HG02884 (cell line): ENCODE measurements around the gene FRMD4A.
"Not testable (repeated sequence)": the region's sequence is repeated elsewhere in the genome, so short reads cannot be mapped to it uniquely, and the experiment has no call there.

Experiments
- ATAC-seq: cut with Tn5 transposase; IDR thresholded peaks from one replicate; pipeline ENCODE4 v1.9.1; 2021; ENCODE audit warnings: mild to moderate bottlenecking, moderate library complexity; ENCODE audit not compliant: unreplicated experiment

The FRMD4A gene

GRCh38 chr10:13865220-13865619, 465.5 kb downstream of the FRMD4A start:
- not testable (repeated sequence) for ATAC-seq

DNA sequence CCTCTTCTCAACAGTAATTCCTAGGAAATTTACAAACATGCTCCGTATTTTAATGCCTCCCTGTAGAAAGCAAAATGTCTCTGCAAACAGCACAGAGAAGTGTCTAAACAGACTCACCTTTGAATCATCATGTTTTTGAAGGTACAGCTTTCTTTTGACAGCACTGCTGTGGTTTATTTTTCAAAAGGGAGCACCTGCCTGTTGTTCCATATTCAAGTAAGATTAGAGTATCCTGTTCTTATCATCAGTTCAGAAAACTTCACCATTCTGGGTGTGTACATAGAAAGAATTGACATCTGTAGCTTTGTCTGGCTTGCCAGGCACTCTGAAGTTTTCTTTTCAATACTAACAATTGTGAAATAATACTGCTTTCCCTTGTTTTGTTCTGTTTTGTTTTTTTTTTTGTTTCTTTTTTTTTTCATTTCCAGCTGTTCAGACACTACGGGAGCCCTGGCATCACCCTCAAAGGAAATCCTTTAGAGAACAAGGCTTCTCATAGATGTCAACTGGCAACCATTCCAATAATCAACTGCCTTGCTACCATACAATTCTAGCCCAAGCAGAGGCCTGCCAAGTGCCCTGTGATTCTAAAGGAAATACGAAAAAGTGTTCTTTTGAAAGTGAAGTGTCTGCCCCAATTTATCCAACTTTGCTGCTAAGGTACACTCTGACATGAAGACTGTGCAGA, 468.0 kb downstream of the FRMD4A start:
- ATAC-seq: no peak

- no peak for ATAC-seq
Measured at GRCh38 chr10:13860886-13861285, 469.8 kb downstream of the FRMD4A start.

DNA sequence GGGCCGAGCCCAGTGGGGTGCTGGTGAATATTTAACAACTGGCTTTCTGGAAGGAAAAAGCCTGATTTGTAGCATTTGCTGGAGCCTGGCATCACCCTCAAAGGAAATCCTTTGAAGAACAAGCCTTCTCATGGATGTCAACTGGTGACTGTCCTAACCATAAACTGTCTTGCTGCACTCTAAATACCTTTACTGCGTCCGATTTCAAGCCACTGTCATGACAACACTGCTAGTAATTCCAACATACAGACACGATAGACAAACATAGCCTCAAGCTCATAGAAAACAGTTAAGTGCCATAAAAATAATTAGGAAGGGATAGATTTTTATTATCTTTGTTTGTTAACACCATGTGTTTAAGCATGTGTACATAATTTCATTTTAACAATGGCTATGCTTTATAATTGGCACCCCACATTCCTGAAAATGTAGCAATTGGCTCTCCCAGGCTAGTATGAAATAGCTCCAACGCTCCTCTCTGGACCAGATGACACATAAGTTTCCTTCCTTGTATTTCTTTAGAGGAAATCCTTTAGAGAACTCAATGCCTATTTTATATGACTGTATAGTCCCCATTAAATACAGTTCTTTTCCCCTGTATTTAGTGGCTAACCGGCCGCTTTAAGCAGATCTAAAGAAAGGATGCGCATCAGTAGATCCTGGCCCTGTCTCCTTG, 470.6 kb downstream of the FRMD4A start:
- ATAC-seq: no peak

DNA sequence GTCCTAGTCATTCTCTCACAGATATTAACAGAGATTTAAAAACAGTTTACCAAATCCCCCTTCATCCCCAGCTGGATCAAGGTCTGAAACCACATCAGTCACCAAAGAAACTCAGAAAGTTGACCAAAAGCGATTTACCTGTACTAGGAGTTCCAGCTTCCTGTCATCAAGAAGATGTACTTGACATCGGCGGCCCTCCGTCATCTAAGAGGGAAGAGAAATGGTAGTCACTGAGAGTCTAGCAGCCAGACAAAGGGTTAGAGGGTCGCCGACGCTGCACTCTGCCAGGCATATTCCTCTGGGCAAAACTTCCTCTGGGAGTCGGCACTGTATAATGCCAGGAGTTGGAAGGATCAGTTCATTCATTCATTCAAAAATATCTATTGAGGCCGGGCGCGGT, 472.0 kb downstream of the FRMD4A start:
- no peak for ATAC-seq

GRCh38 chr10:13857451-13857850, 473.3 kb downstream of the FRMD4A start:
- ATAC-seq: no peak

- no peak for ATAC-seq
Measured at GRCh38 chr10:13853854-13854253, 476.9 kb downstream of the FRMD4A start.

DNA sequence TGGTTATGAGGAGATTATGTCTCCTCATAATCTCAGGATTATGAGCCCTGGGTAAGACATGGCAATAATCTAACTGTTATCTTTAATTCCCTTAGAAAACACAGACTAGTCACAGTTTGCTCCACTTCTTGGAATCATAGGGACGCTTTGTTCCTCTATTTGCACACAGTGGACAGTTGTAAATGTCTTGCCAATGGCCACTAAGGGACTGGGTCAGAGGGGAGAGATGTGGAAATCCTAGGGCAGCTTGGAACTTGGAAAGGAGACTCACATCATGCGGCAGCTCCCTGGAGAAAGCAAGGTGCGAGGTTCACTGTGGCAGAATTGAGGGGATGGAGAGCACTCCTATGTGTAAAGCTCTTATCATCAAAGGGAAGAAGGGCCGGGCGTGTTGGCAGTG, 477.9 kb downstream of the FRMD4A start:
- ATAC-seq: no peak

- no peak for ATAC-seq
Measured at GRCh38 chr10:13851906-13852305, 478.8 kb downstream of the FRMD4A start.

DNA sequence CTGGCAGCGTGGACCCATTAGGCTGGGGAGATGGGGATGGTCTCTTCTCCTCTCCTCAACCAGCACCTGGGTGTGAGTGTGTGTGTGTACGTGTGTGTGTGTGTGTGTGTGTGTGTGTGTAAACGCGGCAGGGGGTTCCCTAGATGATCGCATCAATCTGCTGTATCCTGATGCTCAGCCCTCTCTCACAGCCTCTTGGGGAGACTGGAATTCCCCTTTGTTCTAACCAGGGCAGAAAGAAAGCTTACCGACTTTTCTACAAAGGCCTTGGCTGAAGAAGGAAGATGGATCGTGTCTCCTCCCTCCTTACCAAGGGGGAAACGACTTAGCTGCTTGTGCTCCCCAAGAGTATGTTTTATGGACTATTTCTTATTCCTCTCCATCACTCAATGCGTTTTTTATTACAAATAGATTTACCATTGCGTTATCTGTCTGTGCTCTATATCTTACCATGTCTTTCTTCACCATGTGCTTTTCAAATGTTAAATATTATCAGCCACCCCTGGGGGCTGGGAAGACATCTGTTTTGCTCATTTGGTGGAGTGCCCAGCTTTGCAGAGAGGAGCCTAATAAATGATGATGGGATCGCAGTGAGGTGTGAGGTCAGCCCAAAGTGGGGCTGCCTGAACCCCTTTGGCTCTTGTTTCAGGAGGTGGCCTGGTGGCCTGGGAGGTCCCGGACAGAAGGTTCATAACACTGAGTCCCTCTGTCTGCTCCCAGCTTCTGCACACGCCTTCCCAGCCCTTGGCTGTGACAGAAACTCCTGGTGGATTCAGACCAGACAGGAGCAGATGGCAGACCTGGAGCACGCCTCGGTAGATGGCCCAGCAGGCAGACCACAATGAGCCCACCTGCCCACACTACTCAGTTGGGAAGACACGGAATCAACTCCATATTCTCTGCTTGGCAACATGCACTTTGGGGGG, 481.9 kb downstream of the FRMD4A start:
- ATAC-seq: no peak

- ATAC-seq: no peak
Measured at GRCh38 chr10:13847201-13847631, 483.5 kb downstream of the FRMD4A start.

GRCh38 chr10:13845897-13846296, 484.8 kb downstream of the FRMD4A start:
- no peak for ATAC-seq

- ATAC-seq: no peak
Measured at GRCh38 chr10:13844651-13845050, 486.1 kb downstream of the FRMD4A start.

GRCh38 chr10:13842117-13842516, 488.6 kb downstream of the FRMD4A start:
- ATAC-seq: no peak

- no peak for ATAC-seq
Measured at GRCh38 chr10:13840036-13840435, 490.7 kb downstream of the FRMD4A start.

GRCh38 chr10:13839430-13839990, 491.2 kb downstream of the FRMD4A start:
- no peak for ATAC-seq

- ATAC-seq: no peak
Measured at GRCh38 chr10:13839030-13839429, 491.7 kb downstream of the FRMD4A start.

DNA sequence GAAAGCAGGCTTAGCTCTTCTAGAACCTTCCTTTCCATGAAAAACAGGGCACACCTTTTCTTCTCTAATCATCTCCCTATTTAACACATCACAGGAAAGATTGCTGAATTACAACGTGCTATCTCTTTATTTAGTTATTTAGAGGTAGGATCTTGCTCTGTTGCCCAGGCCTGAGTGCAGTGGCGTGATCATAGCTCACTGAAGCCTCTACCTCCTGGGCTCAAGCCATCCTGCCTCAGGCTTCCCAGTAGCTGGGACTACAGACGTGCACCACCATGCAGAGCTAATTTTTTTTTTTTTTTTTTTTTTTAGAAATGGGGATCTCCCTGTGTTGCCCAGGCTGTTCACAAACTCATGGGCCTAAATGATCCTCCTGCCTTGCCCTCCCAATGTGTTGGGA, 492.8 kb downstream of the FRMD4A start:
- no peak for ATAC-seq

GRCh38 chr10:13834581-13835286, 496.0 kb downstream of the FRMD4A start:
- no peak for ATAC-seq

DNA sequence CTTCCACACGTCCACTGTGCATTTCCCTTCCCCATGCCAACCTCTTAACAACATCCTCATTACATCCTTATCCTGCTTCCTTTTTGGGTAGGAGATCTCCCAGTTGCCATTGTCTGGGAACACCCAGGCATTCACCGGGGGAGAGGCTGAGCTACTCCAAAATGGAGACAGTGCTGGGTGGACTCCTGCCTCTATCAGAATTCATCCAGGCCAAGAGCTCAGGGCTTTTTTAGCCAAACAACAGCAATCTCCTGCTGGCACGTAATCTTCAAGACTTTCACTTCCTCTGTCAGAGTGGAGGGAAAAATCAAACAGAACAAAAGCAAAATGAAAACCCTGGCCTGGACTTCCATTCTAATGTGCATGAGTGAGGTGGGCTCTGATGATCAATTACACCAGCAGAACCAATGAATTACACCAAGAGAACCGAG, 499.0 kb downstream of the FRMD4A start:
- ATAC-seq: no peak

GRCh38 chr10:13830385-13830784, 500.3 kb downstream of the FRMD4A start:
- no peak for ATAC-seq
